Neural progenitor cell (in vitro differentiated cells): ENCODE measurements around the gene PYHIN1. TPM values are rescaled to one million over a fixed set of nuclear protein-coding genes. Genes with fewer than 3 reads are reported as not detected.

Experiments used
- DNase-seq: peaks from one replicate; pipeline ENCODE4 v3.0.0-alpha.2; 2016; ENCODE audit warnings: low spot score
- H2AFZ ChIP-seq: fragments of 200-600 bp; sonication (generic); replicated peaks from 2 replicates; pipeline ENCODE4 v1.6.1; 2016; ENCODE audit warnings: antibody characterized with exemption
- H3F3A ChIP-seq: fragments of 200-600 bp; sonication (generic); 2 replicates; pipeline ENCODE4 v1.6.1; 2016; ENCODE audit warnings: antibody characterized with exemption, low read depth
- H3K27ac ChIP-seq: fragments of 200-600 bp; sonication (generic); 2 replicates; pipeline ENCODE4 v1.5.1; 2016; ENCODE audit warnings: mild to moderate bottlenecking
- H3K27me3 ChIP-seq: fragments of 200-600 bp; sonication (generic); 2 replicates; pipeline ENCODE4 v1.6.1; 2016; ENCODE audit warnings: mild to moderate bottlenecking, moderate library complexity
- H3K36me3 ChIP-seq: fragments of 200-600 bp; sonication (generic); 2 replicates; pipeline ENCODE4 v1.5.1; 2016
- H3K4me1 ChIP-seq: fragments of 200-600 bp; sonication (generic); 2 replicates; pipeline ENCODE4 v1.6.1; 2016; ENCODE audit warnings: mixed run types
- H3K4me2 ChIP-seq: fragments of 200-600 bp; sonication (generic); 2 replicates; pipeline ENCODE4 v1.6.1; 2016
- H3K4me3 ChIP-seq: fragments of 200-600 bp; sonication (generic); 2 replicates; pipeline ENCODE4 v1.5.1; 2016
- H3K79me2 ChIP-seq: fragments of 200-600 bp; sonication (generic); 2 replicates; pipeline ENCODE4 v1.6.1; 2016; ENCODE audit warnings: low read depth
- H3K9ac ChIP-seq: fragments of 200-600 bp; sonication (generic); 2 replicates; pipeline ENCODE4 v1.6.1; 2016
- H3K9me3 ChIP-seq: fragments of 200-600 bp; sonication (generic); 2 replicates; pipeline ENCODE4 v1.5.1; 2016; ENCODE audit warnings: low read depth
- H4K20me1 ChIP-seq: fragments of 200-600 bp; sonication (generic); 2 replicates; pipeline ENCODE4 v1.6.1; 2016; ENCODE audit warnings: low read depth
- H3K27ac Mint-ChIP-seq: 3 replicates; pipeline ENCODE4 v1.8.0; 2021; ENCODE audit warnings: mixed read lengths
- H3K27me3 Mint-ChIP-seq: 2 replicates; pipeline ENCODE4 v1.8.0; 2022; ENCODE audit warnings: low read depth, mild to moderate bottlenecking, inconsistent platforms, moderate library complexity, mixed read lengths; ENCODE audit not compliant: insufficient read depth
- H3K36me3 Mint-ChIP-seq: 3 replicates; pipeline ENCODE4 v1.8.0; 2021; ENCODE audit warnings: mixed read lengths
- H3K4me1 Mint-ChIP-seq: 3 replicates; pipeline ENCODE4 v1.8.0; 2021; ENCODE audit warnings: mixed read lengths
- H3K4me3 Mint-ChIP-seq: 3 replicates; pipeline ENCODE4 v1.8.0; 2021; ENCODE audit warnings: mild to moderate bottlenecking, moderate library complexity, mixed read lengths
- H3K9me3 Mint-ChIP-seq: 3 replicates; pipeline ENCODE4 v1.8.0; 2020; ENCODE audit warnings: mixed read lengths
- CTCF ChIP-seq: fragments of 200-600 bp; sonication (generic); IDR thresholded peaks from 2 replicates; pipeline ENCODE4 v1.5.1; 2017; ENCODE audit warnings: antibody characterized with exemption, mild to moderate bottlenecking
- EZH2 ChIP-seq: fragments of 200-600 bp; sonication (generic); IDR thresholded peaks from 2 replicates; pipeline ENCODE4 v1.6.1; 2017; ENCODE audit warnings: antibody characterized with exemption, mild to moderate bottlenecking, moderate library complexity
- EZH2phosphoT487 ChIP-seq: fragments of 200-600 bp; sonication (generic); IDR thresholded peaks from 2 replicates; pipeline ENCODE4 v1.6.1; 2017; ENCODE audit warnings: antibody characterized with exemption
- total RNA-seq: library from RNA; depleted of rRNA; stranded (reverse); fragments of >200 nt; gene quantifications from 2 replicates; pipeline ENCODE4 v1.2.3, GENCODE V29; 2015; ENCODE audit warnings: low replicate concordance

The PYHIN1 gene
- total RNA-seq, 1 donor from 2014 or later: not detected

- H3K27ac Mint-ChIP-seq: no peak overlapping the region
- H3K9me3 Mint-ChIP-seq: no peaks in the 10 kb centered on the region
- no peaks in the 10 kb centered on the region for H3K9me3 ChIP-seq
- H3K4me2 ChIP-seq: no peak overlapping the region
- no peaks in the 10 kb centered on the region for H3F3A ChIP-seq
- H3K4me1 Mint-ChIP-seq: peaks cover 7% of the 10 kb centered on the region
- H3K79me2 ChIP-seq: no peaks in the 10 kb centered on the region
- H3K36me3 ChIP-seq: no peaks in the 10 kb centered on the region
- no peak overlapping the region for H3K4me3 ChIP-seq
- H3K9ac ChIP-seq: no peak overlapping the region
- H3K27me3 ChIP-seq: no peaks in the 10 kb centered on the region
- H3K27ac ChIP-seq: no peak overlapping the region
- H2AFZ ChIP-seq: no peak overlapping the region
- no peaks in the 10 kb centered on the region for H3K4me1 ChIP-seq
- peak; percentile 46 for TF ChIP-seq CTCF
- TF ChIP-seq EZH2phosphoT487: no peak
- no peak for TF ChIP-seq EZH2
- H3K27me3 Mint-ChIP-seq: no peaks in the 10 kb centered on the region
- H3K36me3 Mint-ChIP-seq: no peaks in the 10 kb centered on the region
- H3K4me3 Mint-ChIP-seq: no peak overlapping the region
- H4K20me1 ChIP-seq: no peaks in the 10 kb centered on the region
- DNase-seq: peak; percentile 29
These were observed 41.5 kb downstream of the PYHIN1 start for GRCh38 chr1:158972841-158973240.

GRCh38 chr1:158976219-158976618, 44.9 kb downstream of the PYHIN1 start:
- no peak overlapping the region for H3K9ac ChIP-seq
- no peaks in the 10 kb centered on the region for H3K27me3 ChIP-seq
- H3K27ac Mint-ChIP-seq: no peak overlapping the region
- peaks cover 7% of the 10 kb centered on the region for H3K4me1 Mint-ChIP-seq
- no peaks in the 10 kb centered on the region for H3K36me3 Mint-ChIP-seq
- TF ChIP-seq EZH2 (no peak), CTCF (no peak), EZH2phosphoT487 (no peak)
- H3K4me2 ChIP-seq: no peak overlapping the region
- no peak overlapping the region for H3K4me3 Mint-ChIP-seq
- no peaks in the 10 kb centered on the region for H3K79me2 ChIP-seq
- DNase-seq: no peak
- no peaks in the 10 kb centered on the region for H4K20me1 ChIP-seq
- H3K4me3 ChIP-seq: no peak overlapping the region
- peaks cover 5% of the 10 kb centered on the region for H3K9me3 Mint-ChIP-seq
- no peaks in the 10 kb centered on the region for H3K4me1 ChIP-seq
- H3K9me3 ChIP-seq: no peaks in the 10 kb centered on the region
- H2AFZ ChIP-seq: peak overlapping the region; percentile 64
- H3F3A ChIP-seq: no peaks in the 10 kb centered on the region
- no peak overlapping the region for H3K27ac ChIP-seq
- H3K36me3 ChIP-seq: no peaks in the 10 kb centered on the region
- peaks cover 3% of the 10 kb centered on the region for H3K27me3 Mint-ChIP-seq

- H3K27me3 Mint-ChIP-seq: peaks cover 4% of the 10 kb centered on the region
- no peak overlapping the region for H3K4me3 Mint-ChIP-seq
- no peaks in the 10 kb centered on the region for H4K20me1 ChIP-seq
- no peaks in the 10 kb centered on the region for H3K4me1 ChIP-seq
- H2AFZ ChIP-seq: no peak overlapping the region
- TF ChIP-seq CTCF (no peak), EZH2 (no peak), EZH2phosphoT487 (no peak)
- H3K9ac ChIP-seq: no peak overlapping the region
- H3K4me2 ChIP-seq: no peak overlapping the region
- H3K36me3 ChIP-seq: no peaks in the 10 kb centered on the region
- no peaks in the 10 kb centered on the region for H3K79me2 ChIP-seq
- peaks cover 16% of the 10 kb centered on the region for H3K9me3 Mint-ChIP-seq
- H3F3A ChIP-seq: no peaks in the 10 kb centered on the region
- DNase-seq: no peak
- no peak overlapping the region for H3K4me3 ChIP-seq
- no peaks in the 10 kb centered on the region for H3K27me3 ChIP-seq
- no peaks in the 10 kb centered on the region for H3K36me3 Mint-ChIP-seq
- peaks cover 7% of the 10 kb centered on the region for H3K4me1 Mint-ChIP-seq
- H3K9me3 ChIP-seq: no peaks in the 10 kb centered on the region
- no peak overlapping the region for H3K27ac ChIP-seq
- no peak overlapping the region for H3K27ac Mint-ChIP-seq
These were observed 47.4 kb downstream of the PYHIN1 start for GRCh38 chr1:158978730-158979129.

GRCh38 chr1:158979229-158979628, 47.9 kb downstream of the PYHIN1 start:
- peaks cover 4% of the 10 kb centered on the region for H3K27me3 Mint-ChIP-seq
- H3F3A ChIP-seq: no peaks in the 10 kb centered on the region
- H3K4me2 ChIP-seq: no peak overlapping the region
- TF ChIP-seq EZH2phosphoT487 (no peak), EZH2 (no peak), CTCF (no peak)
- no peaks in the 10 kb centered on the region for H3K27me3 ChIP-seq
- H3K4me3 ChIP-seq: no peak overlapping the region
- no peak overlapping the region for H2AFZ ChIP-seq
- DNase-seq: no peak
- peaks cover 7% of the 10 kb centered on the region for H3K4me1 Mint-ChIP-seq
- H4K20me1 ChIP-seq: no peaks in the 10 kb centered on the region
- no peak overlapping the region for H3K27ac ChIP-seq
- no peak overlapping the region for H3K9ac ChIP-seq
- H3K4me1 ChIP-seq: no peaks in the 10 kb centered on the region
- no peak overlapping the region for H3K27ac Mint-ChIP-seq
- no peak overlapping the region for H3K4me3 Mint-ChIP-seq
- peaks cover 2% of the 10 kb centered on the region for H3K9me3 ChIP-seq
- no peaks in the 10 kb centered on the region for H3K36me3 Mint-ChIP-seq
- no peaks in the 10 kb centered on the region for H3K36me3 ChIP-seq
- peaks cover 21% of the 10 kb centered on the region for H3K9me3 Mint-ChIP-seq
- no peaks in the 10 kb centered on the region for H3K79me2 ChIP-seq
